ENCODE measurements around the gene CKLF.

Gene CKLF

GRCh38 chr16:66519482-66520373, 32.6 kb upstream of the CKLF start:
- DNase-seq: no peak

- no peak for DNase-seq
These were observed 31.8 kb upstream of the CKLF start for GRCh38 chr16:66520406-66521170.

GRCh38 chr16:66521252-66521713, 31.1 kb upstream of the CKLF start:
- DNase-seq: no peak

- peak; percentile 83 for DNase-seq
These were observed 30.2 kb upstream of the CKLF start for GRCh38 chr16:66521951-66522771.

GRCh38 chr16:66522816-66523590, 29.4 kb upstream of the CKLF start:
- DNase-seq: no peak

- DNase-seq: peak; percentile 69
These were observed 28.5 kb upstream of the CKLF start for GRCh38 chr16:66523861-66524354.

GRCh38 chr16:66524601-66525164, 27.7 kb upstream of the CKLF start:
- no peak for DNase-seq

- no peak for DNase-seq
These were observed 26.8 kb upstream of the CKLF start for GRCh38 chr16:66525396-66526180.

GRCh38 chr16:66528294-66528693, 24.1 kb upstream of the CKLF start:
- no peak for DNase-seq

- no peak for DNase-seq
These were observed 22.9 kb upstream of the CKLF start for GRCh38 chr16:66529475-66529874.

GRCh38 chr16:66534376-66534799, 18.0 kb upstream of the CKLF start:
- DNase-seq: no peak

GRCh38 chr16:66536525-66536924, 15.9 kb upstream of the CKLF start:
- DNase-seq: no peak

GRCh38 chr16:66537236-66537635, 15.1 kb upstream of the CKLF start:
- no peak for DNase-seq

GRCh38 chr16:66538910-66539309, 13.5 kb upstream of the CKLF start:
- no peak for DNase-seq

GRCh38 chr16:66539623-66540469, 12.5 kb upstream of the CKLF start:
- no peak for DNase-seq

- no peak for DNase-seq
These were observed 10.7 kb upstream of the CKLF start for GRCh38 chr16:66541388-66542355.

GRCh38 chr16:66542396-66542795, 10.0 kb upstream of the CKLF start:
- DNase-seq: no peak

- DNase-seq: no peak
These were observed 8.8 kb upstream of the CKLF start for GRCh38 chr16:66543541-66543940.
